H9 (cell line): ENCODE results near the gene CLNS1A. TPM values are rescaled to one million over a fixed set of nuclear protein-coding genes. Genes with fewer than 3 reads are reported as not detected.

Source experiments
- DNase-seq: peaks from one replicate; pipeline ENCODE4 v3.0.0-alpha.2; 2017
- H2AFZ ChIP-seq: one replicate; pipeline ENCODE4 v1.6.1; 2013; ENCODE audit warnings: mild to moderate bottlenecking, low read length, control low read depth, moderate library complexity
- H2AK5ac ChIP-seq: 2 replicates; pipeline ENCODE4 v1.6.1; 2013; ENCODE audit warnings: low read length, control low read depth, mixed read lengths; ENCODE audit not compliant: insufficient read length
- H2BK120ac ChIP-seq: one replicate; pipeline ENCODE4 v1.6.1; 2013; ENCODE audit warnings: low read depth, mild to moderate bottlenecking, low read length, control low read depth, inconsistent platforms; ENCODE audit not compliant: poor library complexity, severe bottlenecking
- H2BK12ac ChIP-seq: 2 replicates; pipeline ENCODE4 v1.6.1; 2013; ENCODE audit warnings: low read length, control low read depth, mixed read lengths, low read depth; ENCODE audit not compliant: insufficient read length
- H2BK15ac ChIP-seq: 2 replicates; pipeline ENCODE4 v1.6.1; 2013; ENCODE audit warnings: low read depth, low read length, control low read depth
- H2BK20ac ChIP-seq: one replicate; pipeline ENCODE4 v1.6.1; 2013; ENCODE audit warnings: low read depth, mild to moderate bottlenecking, low read length, control low read depth, inconsistent platforms; ENCODE audit not compliant: poor library complexity, severe bottlenecking
- H2BK5ac ChIP-seq: 2 replicates; pipeline ENCODE4 v1.6.1; 2013; ENCODE audit warnings: low read length, control low read depth, mixed read lengths; ENCODE audit not compliant: insufficient read length
- H3K14ac ChIP-seq: 2 replicates; pipeline ENCODE4 v1.6.1; 2013; ENCODE audit warnings: low read length, control low read depth; ENCODE audit not compliant: insufficient read depth
- H3K18ac ChIP-seq: 2 replicates; pipeline ENCODE4 v1.6.1; 2013; ENCODE audit warnings: low read depth, mild to moderate bottlenecking, mixed read lengths, low read length, control low read depth; ENCODE audit not compliant: insufficient read length
- H3K23ac ChIP-seq: 2 replicates; pipeline ENCODE4 v1.6.1; 2013; ENCODE audit warnings: low read length, control low read depth, mixed read lengths, low read depth; ENCODE audit not compliant: insufficient read length
- H3K23me2 ChIP-seq: 2 replicates; pipeline ENCODE4 v1.6.1; 2013; ENCODE audit warnings: low read depth, mild to moderate bottlenecking, mixed read lengths, low read length, control low read depth; ENCODE audit not compliant: insufficient read length, poor library complexity, severe bottlenecking
- H3K27ac ChIP-seq: 2 replicates; pipeline ENCODE4 v1.5.1; 2013; ENCODE audit warnings: low read length, control low read depth, mixed read lengths, low read depth; ENCODE audit not compliant: insufficient read length
- H3K27me3 ChIP-seq: 2 replicates; pipeline ENCODE4 v1.6.1; 2013; ENCODE audit warnings: low read length, control low read depth, inconsistent platforms; ENCODE audit not compliant: insufficient read depth
- H3K4ac ChIP-seq: 2 replicates; pipeline ENCODE4 v1.6.1; 2013; ENCODE audit warnings: low read depth, mild to moderate bottlenecking, control low read depth, inconsistent platforms, low read length, moderate library complexity
- H3K4me1 ChIP-seq: 2 replicates; pipeline ENCODE4 v1.6.1; 2013; ENCODE audit warnings: low read length, control low read depth, inconsistent platforms; ENCODE audit not compliant: insufficient read depth
- H3K4me2 ChIP-seq: 2 replicates; pipeline ENCODE4 v1.6.1; 2013; ENCODE audit warnings: low read length, control low read depth, mixed read lengths; ENCODE audit not compliant: insufficient read length, insufficient read depth
- H3K56ac ChIP-seq: 2 replicates; pipeline ENCODE4 v1.6.1; 2013; ENCODE audit warnings: low read depth, mild to moderate bottlenecking, mixed read lengths, low read length, control low read depth; ENCODE audit not compliant: insufficient read length
- H3K79me1 ChIP-seq: 2 replicates; pipeline ENCODE4 v1.6.1; 2013; ENCODE audit warnings: low read depth, mild to moderate bottlenecking, moderate library complexity, low read length, control low read depth, inconsistent platforms; ENCODE audit not compliant: insufficient read depth, poor library complexity, severe bottlenecking
- H3K79me2 ChIP-seq: 2 replicates; pipeline ENCODE4 v1.6.1; 2013; ENCODE audit warnings: low read length, control low read depth, inconsistent platforms; ENCODE audit not compliant: insufficient read depth
- H3K9ac ChIP-seq: 2 replicates; pipeline ENCODE4 v1.6.1; 2013; ENCODE audit warnings: low read length, control low read depth, mixed read lengths; ENCODE audit not compliant: insufficient read length; ENCODE audit errors: extremely low read depth
- H3K9me3 ChIP-seq: one replicate; pipeline ENCODE4 v1.6.1; 2013; ENCODE audit warnings: low read depth, low read length, inconsistent platforms; ENCODE audit not compliant: control insufficient read depth
- H3T11ph ChIP-seq: one replicate; pipeline ENCODE4 v1.6.1; 2013; ENCODE audit warnings: mild to moderate bottlenecking, low read length, control low read depth, inconsistent platforms
- H4K20me1 ChIP-seq: one replicate; pipeline ENCODE4 v1.6.1; 2013; ENCODE audit not compliant: control insufficient read depth, insufficient read length, insufficient read depth
- H4K5ac ChIP-seq: 2 replicates; pipeline ENCODE4 v1.6.1; 2013; ENCODE audit warnings: low read depth, mild to moderate bottlenecking, mixed read lengths, low read length, control low read depth; ENCODE audit not compliant: insufficient read length
- H4K8ac ChIP-seq: replicated peaks from 2 replicates; pipeline ENCODE4 v1.6.1; 2013; ENCODE audit warnings: low read length, control low read depth, mixed read lengths, low read depth; ENCODE audit not compliant: insufficient read length
- H4K91ac ChIP-seq: 2 replicates; pipeline ENCODE4 v1.6.1; 2013; ENCODE audit warnings: low read depth, mild to moderate bottlenecking, moderate library complexity, mixed read lengths, low read length, control low read depth; ENCODE audit not compliant: insufficient read length
- H3K27ac Mint-ChIP-seq, 3 experiments: 2 replicates in 2 of 3; 3 replicates in 1 of 3; pipeline ENCODE4 v1.8.0; 2020 to 2021; ENCODE audit warnings: mixed read lengths in 3 of 3, mild to moderate bottlenecking in 1 of 3, moderate library complexity in 1 of 3
- H3K27me3 Mint-ChIP-seq: 2 replicates; pipeline ENCODE4 v1.8.0; 2021; ENCODE audit warnings: low read depth, mild to moderate bottlenecking, moderate library complexity, mixed read lengths
- H3K36me3 Mint-ChIP-seq, 3 experiments: 2 replicates in 2 of 3; 3 replicates in 1 of 3; pipeline ENCODE4 v1.8.0; 2020 to 2021; ENCODE audit warnings: low read depth in 3 of 3, mixed read lengths in 3 of 3; ENCODE audit not compliant: insufficient read depth in 1 of 3
- H3K4me1 Mint-ChIP-seq, 2 experiments: 2 replicates each; pipeline ENCODE4 v1.8.0; 2020; ENCODE audit warnings: mixed read lengths in 2 of 2
- H3K4me3 Mint-ChIP-seq, 2 experiments: 2 replicates in 1 of 2; 3 replicates in 1 of 2; pipeline ENCODE4 v1.8.0; 2020 to 2021; ENCODE audit warnings: mild to moderate bottlenecking in 2 of 2, mixed read lengths in 2 of 2, moderate library complexity in 1 of 2
- H3K9me3 Mint-ChIP-seq, 2 experiments: 2 replicates in 1 of 2; 3 replicates in 1 of 2; pipeline ENCODE4 v1.8.0; 2020; ENCODE audit warnings: mild to moderate bottlenecking in 2 of 2, mixed read lengths in 2 of 2, moderate library complexity in 1 of 2
- WGBS: extraction: QIAGEN DNeasy Blood & Tissue Kit; methylation state at CpG from one replicate; pipeline ENCODE4 v1.1.7; 2013; ENCODE audit warnings: missing lambda C conversion rate, low lambda C conversion rate, mixed read lengths; ENCODE audit not compliant: insufficient read length; ENCODE audit errors: extremely low coverage; 5-methylcytosine and 5-hydroxymethylcytosine counted together
- total RNA-seq: library from RNA; stranded (reverse); gene quantifications from 2 replicates; pipeline ENCODE4 v1.2.1, GENCODE V29; 2021
- TF ChIP-seq, protein P1 (sequence below): fragments of 200-600 bp; sonication (generic); conservative IDR thresholded peaks from 3 replicates; pipeline ENCODE4 v1.8.0; 2021; ENCODE audit warnings: antibody characterized with exemption, mild to moderate bottlenecking

The CLNS1A gene
- total RNA-seq, 1 experiment from 2014 or later = 165 TPM

GRCh38 chr11:77644887-77645286 is 7.3 kb upstream of the CLNS1A start:
- no peak overlapping the region for H2AFZ ChIP-seq
- no peak overlapping the region for H3K23ac ChIP-seq
- no CpG with 5 or more reads among the region's 1 CpG for WGBS
- H4K5ac ChIP-seq = no peak overlapping the region
- H2BK20ac ChIP-seq = no peak overlapping the region
- H2AK5ac ChIP-seq = no peak overlapping the region
- H3K23me2 ChIP-seq = no peaks in the 10 kb centered on the region
- TF ChIP-seq, protein P1, sequence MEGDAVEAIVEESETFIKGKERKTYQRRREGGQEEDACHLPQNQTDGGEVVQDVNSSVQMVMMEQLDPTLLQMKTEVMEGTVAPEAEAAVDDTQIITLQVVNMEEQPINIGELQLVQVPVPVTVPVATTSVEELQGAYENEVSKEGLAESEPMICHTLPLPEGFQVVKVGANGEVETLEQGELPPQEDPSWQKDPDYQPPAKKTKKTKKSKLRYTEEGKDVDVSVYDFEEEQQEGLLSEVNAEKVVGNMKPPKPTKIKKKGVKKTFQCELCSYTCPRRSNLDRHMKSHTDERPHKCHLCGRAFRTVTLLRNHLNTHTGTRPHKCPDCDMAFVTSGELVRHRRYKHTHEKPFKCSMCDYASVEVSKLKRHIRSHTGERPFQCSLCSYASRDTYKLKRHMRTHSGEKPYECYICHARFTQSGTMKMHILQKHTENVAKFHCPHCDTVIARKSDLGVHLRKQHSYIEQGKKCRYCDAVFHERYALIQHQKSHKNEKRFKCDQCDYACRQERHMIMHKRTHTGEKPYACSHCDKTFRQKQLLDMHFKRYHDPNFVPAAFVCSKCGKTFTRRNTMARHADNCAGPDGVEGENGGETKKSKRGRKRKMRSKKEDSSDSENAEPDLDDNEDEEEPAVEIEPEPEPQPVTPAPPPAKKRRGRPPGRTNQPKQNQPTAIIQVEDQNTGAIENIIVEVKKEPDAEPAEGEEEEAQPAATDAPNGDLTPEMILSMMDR = no peak
- H3K27ac ChIP-seq = no peak overlapping the region
- H2BK120ac ChIP-seq = no peak overlapping the region
- Mint-ChIP-seq H3K36me3 (no peaks in the 10 kb centered on the region), H3K27ac (no peak overlapping the region; a peak in 1 of 7 replicates), H3K4me1 (peaks cover 6 to 11% of the 10 kb centered on the region in 2 experiments), H3K27me3 (no peaks in the 10 kb centered on the region; the same call in 1 of the 2 replicates), H3K9me3 (no peaks in the 10 kb centered on the region; a peak in 2 of 5 replicates), H3K4me3 (no peak overlapping the region)
- H2BK12ac ChIP-seq = no peak overlapping the region
- H2BK5ac ChIP-seq = no peak overlapping the region
- no peak overlapping the region for H3K14ac ChIP-seq
- H3K9me3 ChIP-seq = no peaks in the 10 kb centered on the region
- no peaks in the 10 kb centered on the region for H3K4me1 ChIP-seq
- no peak overlapping the region for H4K8ac ChIP-seq
- H3T11ph ChIP-seq = no peak overlapping the region
- H4K20me1 ChIP-seq = no peaks in the 10 kb centered on the region
- H3K27me3 ChIP-seq = no peaks in the 10 kb centered on the region
- no peaks in the 10 kb centered on the region for H3K79me2 ChIP-seq
- H3K18ac ChIP-seq = no peak overlapping the region
- DNase-seq = no peak
- no peak overlapping the region for H3K4me2 ChIP-seq
- no peak overlapping the region for H3K56ac ChIP-seq
- no peaks in the 10 kb centered on the region for H3K79me1 ChIP-seq
- H3K4ac ChIP-seq = no peak overlapping the region
- no peak overlapping the region for H2BK15ac ChIP-seq
- H3K9ac ChIP-seq = no peak overlapping the region
- H4K91ac ChIP-seq = no peak overlapping the region
